PC-3 (cell line): Measurements from ENCODE around the gene CRTAC1. TPM values are rescaled to one million over a fixed set of nuclear protein-coding genes. Genes with fewer than 3 reads are reported as not detected.

ENCODE experiments used
- ATAC-seq: fragments of 200-7000 bp; cut with Tn5 transposase; 2 replicates; pipeline ENCODE4 v1.9.1; 2020; ENCODE audit warnings: mild to moderate bottlenecking, moderate library complexity
- BruUV-seq: library from RNA; stranded (reverse); fragments of 400-500 nt; replicated peaks from 2 replicates; lab custom pipeline; 2021; lab: Mats Ljungman, UMichigan
- CTCF ChIA-PET: fragments of 300-600 bp; sonication (Branson Sonifier 250); formaldehyde crosslinking; loops from one replicate; lab custom pipeline; 2022; ENCODE audit warnings: antibody characterized with exemption; lab: Charles Lee
- POLR2A ChIA-PET: fragments of 300-600 bp; sonication (Branson Sonifier 250); formaldehyde crosslinking; loops from one replicate; lab custom pipeline; 2022; ENCODE audit warnings: antibody characterized with exemption; ENCODE audit not compliant: unreplicated experiment; lab: Charles Lee
- DNase-seq: peaks from one replicate; pipeline ENCODE4 v3.0.0-alpha.2; 2015
- H2AFZ ChIP-seq: fragments of 300-600 bp; sonication (generic); 2 replicates; pipeline ENCODE4 v1.6.0; 2016; ENCODE audit warnings: antibody characterized with exemption, low read length
- H3F3A ChIP-seq: fragments of 300-600 bp; sonication (generic); one replicate; pipeline ENCODE4 v1.6.0; 2017; ENCODE audit warnings: antibody characterized with exemption, low read length, control low read depth, mild to moderate bottlenecking; ENCODE audit not compliant: unreplicated experiment
- H3K27ac ChIP-seq: fragments of 300-600 bp; sonication (generic); 2 replicates; pipeline ENCODE4 v1.5.1; 2016; ENCODE audit warnings: mild to moderate bottlenecking, low read length
- H3K27me3 ChIP-seq: fragments of 300-600 bp; sonication (generic); 2 replicates; pipeline ENCODE4 v1.6.1; 2016; ENCODE audit warnings: low read length, mixed read lengths
- H3K36me3 ChIP-seq: fragments of 300-600 bp; sonication (generic); 2 replicates; pipeline ENCODE4 v1.6.1; 2016; ENCODE audit warnings: low read depth, mixed run types, low read length, mixed read lengths
- H3K4me1 ChIP-seq: fragments of 300-600 bp; sonication (generic); 2 replicates; pipeline ENCODE4 v1.5.1; 2016; ENCODE audit warnings: low read length; ENCODE audit not compliant: insufficient read depth
- H3K4me2 ChIP-seq: fragments of 300-600 bp; sonication (generic); 2 replicates; pipeline ENCODE4 v1.6.0; 2016; ENCODE audit warnings: low read length
- H3K4me3 ChIP-seq: fragments of 300-600 bp; sonication (generic); 2 replicates; pipeline ENCODE4 v1.5.1; 2016; ENCODE audit warnings: mild to moderate bottlenecking, low read length, mixed read lengths
- H3K79me2 ChIP-seq: fragments of 300-600 bp; sonication (generic); 2 replicates; pipeline ENCODE4 v1.6.1; 2017; ENCODE audit warnings: low read length, mixed read lengths
- H3K9ac ChIP-seq: fragments of 300-600 bp; sonication (generic); 2 replicates; pipeline ENCODE4 v1.6.0; 2016; ENCODE audit warnings: mild to moderate bottlenecking, low read length
- H3K9me2 ChIP-seq: fragments of 300-600 bp; sonication (generic); replicated peaks from 2 replicates; pipeline ENCODE4 v1.6.1; 2016; ENCODE audit warnings: mixed run types, low read length, mixed read lengths
- H3K9me3 ChIP-seq: fragments of 300-600 bp; sonication (generic); 2 replicates; pipeline ENCODE4 v1.6.1; 2016; ENCODE audit warnings: low read length, mixed read lengths
- H4K20me1 ChIP-seq: fragments of 300-600 bp; sonication (generic); 2 replicates; pipeline ENCODE4 v1.6.1; 2016; ENCODE audit warnings: low read length, mixed read lengths
- CTCF ChIP-seq: fragments of 300-600 bp; sonication (generic); conservative IDR thresholded peaks from 2 replicates; pipeline ENCODE4 v1.5.1; 2017; ENCODE audit warnings: antibody characterized with exemption, low read depth, mild to moderate bottlenecking, low read length
- EZH2 ChIP-seq: fragments of 300-600 bp; sonication (generic); IDR thresholded peaks from one replicate; pipeline ENCODE4 v1.6.1; 2017; ENCODE audit warnings: antibody characterized with exemption, mild to moderate bottlenecking, low read length; ENCODE audit not compliant: unreplicated experiment
- EZH2phosphoT487 ChIP-seq: fragments of 300-600 bp; sonication (generic); IDR thresholded peaks from 2 replicates; pipeline ENCODE4 v1.6.1; 2018; ENCODE audit warnings: mild to moderate bottlenecking, antibody characterized with exemption, low read length, borderline replicate concordance
- intact Hi-C: fragments of 100-400 bp; cut with micrococcal nuclease; formaldehyde crosslinking; loops from 2 replicates; pipeline ENCODE4 v1.9.0; 2023
- total RNA-seq: library from RNA; depleted of rRNA; stranded (reverse); fragments of >200 nt; gene quantifications from 2 replicates; pipeline ENCODE4 v1.2.3, GENCODE V29; 2014

The CRTAC1 gene
- total RNA-seq, 1 experiment from 2014 or later, result not detected

DNA sequence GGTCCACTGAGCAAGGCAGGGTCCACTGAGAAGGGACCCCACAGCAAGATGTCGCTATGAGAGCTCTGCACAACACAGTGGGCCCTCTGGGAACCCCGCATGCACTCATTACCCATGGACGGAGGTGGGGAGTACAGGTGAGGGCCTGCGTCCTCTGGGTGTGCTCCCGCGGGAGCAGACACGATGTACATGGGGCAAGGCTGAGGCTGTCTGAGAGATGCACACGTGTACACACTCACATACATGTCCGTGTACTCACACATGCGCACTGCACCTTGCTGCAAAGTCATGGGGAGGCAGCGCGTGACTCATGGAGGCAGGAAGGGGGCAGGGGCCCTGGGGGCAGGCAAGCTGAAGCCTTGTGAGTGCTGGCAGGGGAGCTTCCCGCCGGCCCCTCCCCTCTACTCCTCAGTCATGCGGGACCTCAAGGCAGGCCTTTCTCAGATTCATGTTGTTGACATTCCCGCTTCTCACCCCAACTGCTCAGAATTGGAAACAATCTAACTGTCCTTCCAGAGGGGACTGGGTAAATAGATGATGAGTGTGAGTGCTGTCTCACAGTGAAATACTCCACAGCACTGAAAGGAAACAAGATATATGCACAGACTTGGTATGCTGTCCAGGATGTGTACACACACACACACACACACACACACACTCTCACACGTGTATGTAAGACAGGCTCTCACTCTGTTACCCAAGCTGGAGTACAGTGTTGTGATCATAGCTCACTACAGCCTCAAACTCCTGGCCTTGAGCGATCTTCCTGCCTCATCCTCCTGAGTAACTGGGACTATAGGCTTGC lies 140.8 kb downstream of the CRTAC1 start:
- H3K27ac ChIP-seq, result peak overlapping the region; percentile 100
- H3K4me2 ChIP-seq, result peak overlapping the region; percentile 84
- no peaks in the 10 kb centered on the region for H3K9me2 ChIP-seq
- CTCF ChIA-PET, result no interaction called here
- POLR2A ChIA-PET, result no interaction called here
- no peaks in the 10 kb centered on the region for H3F3A ChIP-seq
- peak overlapping the region; percentile 96 for H3K9ac ChIP-seq
- H3K36me3 ChIP-seq, result no peaks in the 10 kb centered on the region
- no peaks in the 10 kb centered on the region for H3K9me3 ChIP-seq
- intact Hi-C loops, result no loop called here
- ATAC-seq, result peak; percentile 79
- no peaks in the 10 kb centered on the region for H4K20me1 ChIP-seq
- no peaks in the 10 kb centered on the region for H3K27me3 ChIP-seq
- DNase-seq, result peak; percentile 92
- H3K79me2 ChIP-seq, result no peaks in the 10 kb centered on the region
- BruUV-seq, result no TSS peak
- no peak for TF ChIP-seq CTCF
- no peak for TF ChIP-seq EZH2
- TF ChIP-seq EZH2phosphoT487, result no peak
- peak overlapping the region; percentile 55 for H3K4me3 ChIP-seq
- peak overlapping the region; percentile 71 for H2AFZ ChIP-seq
- H3K4me1 ChIP-seq, result peaks cover 25% of the 10 kb centered on the region

DNA sequence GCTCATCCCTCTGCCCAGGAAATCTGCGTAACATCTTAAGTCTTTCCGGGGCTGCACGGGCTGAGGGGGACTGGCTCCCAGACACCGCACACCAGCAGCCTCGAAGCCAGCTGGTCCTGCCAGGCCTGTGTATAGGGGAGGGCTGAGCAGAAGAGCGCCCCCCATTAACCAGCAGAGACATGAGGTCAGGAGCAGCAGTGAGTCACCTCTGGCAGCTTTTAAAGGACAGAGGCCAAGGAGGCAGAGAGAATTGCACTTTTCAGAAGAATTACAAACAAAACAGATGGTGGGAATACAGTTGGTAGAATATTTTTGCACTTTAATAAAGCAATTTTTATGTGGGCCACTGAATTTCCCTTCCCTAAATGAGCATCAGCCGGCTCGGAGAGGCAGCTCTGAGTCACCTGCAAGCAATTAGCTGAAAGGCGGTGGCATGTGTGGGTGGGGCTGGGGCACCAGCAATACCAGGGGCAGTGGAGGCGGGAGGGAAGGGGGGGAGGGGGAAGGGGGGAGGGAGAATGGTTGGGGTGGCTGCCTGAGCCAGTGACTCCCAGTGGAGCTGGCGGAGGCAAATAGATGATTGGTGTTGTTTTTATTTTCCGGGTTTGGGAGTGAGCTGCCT lies 141.7 kb downstream of the CRTAC1 start:
- POLR2A ChIA-PET, result no interaction called here
- H3K9me2 ChIP-seq, result no peaks in the 10 kb centered on the region
- CTCF ChIA-PET, result interaction anchor here (0.6 kb wide), 1 partner anchor 152 kb away, joined by 3 read pairs; no protein-coding TSS in a partner anchor
- H3K27ac ChIP-seq, result peak overlapping the region; percentile 100
- no peaks in the 10 kb centered on the region for H3K9me3 ChIP-seq
- peak overlapping the region; percentile 71 for H2AFZ ChIP-seq
- H3F3A ChIP-seq, result no peaks in the 10 kb centered on the region
- peak overlapping the region; percentile 84 for H3K4me2 ChIP-seq
- H3K27me3 ChIP-seq, result no peaks in the 10 kb centered on the region
- no peaks in the 10 kb centered on the region for H4K20me1 ChIP-seq
- peak; percentile 65 for ATAC-seq
- H3K79me2 ChIP-seq, result no peaks in the 10 kb centered on the region
- no peak for TF ChIP-seq EZH2
- peak; percentile 49 for TF ChIP-seq CTCF
- no peak for TF ChIP-seq EZH2phosphoT487
- no TSS peak for BruUV-seq
- no peaks in the 10 kb centered on the region for H3K36me3 ChIP-seq
- intact Hi-C loops, result no loop called here
- H3K4me1 ChIP-seq, result peaks cover 25% of the 10 kb centered on the region
- peak overlapping the region; percentile 96 for H3K9ac ChIP-seq
- H3K4me3 ChIP-seq, result peak overlapping the region; percentile 55; the same call in 1 of the 2 replicates
- peak; percentile 78 for DNase-seq
